CMK (cell line): ENCODE measurements around the gene MRPL9.

Source experiments
- DNase-seq: peaks from one replicate; pipeline ENCODE4 v3.0.0-alpha.2; 2010; ENCODE audit warnings: low read depth

Gene MRPL9

DNA sequence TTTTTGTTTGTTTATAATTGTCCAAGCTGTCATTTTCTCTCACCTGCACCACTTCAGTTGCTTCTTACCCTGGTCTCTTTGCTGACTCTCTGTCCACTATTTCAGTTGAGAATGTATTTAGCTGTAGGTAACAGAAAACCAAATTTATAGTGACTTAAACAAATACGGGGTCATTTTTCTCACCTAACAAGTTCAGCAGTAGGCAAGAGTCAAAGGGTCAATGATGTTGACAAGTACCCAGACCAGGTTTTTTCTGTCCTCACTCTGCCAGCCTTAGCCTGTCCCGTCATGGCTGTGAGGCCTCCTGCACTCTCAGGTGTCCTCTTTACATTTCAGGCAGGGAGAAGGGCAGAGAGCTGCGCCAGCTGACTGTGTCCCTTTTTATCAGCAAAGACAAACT is 30.2 kb downstream of the MRPL9 start:
- no peak for DNase-seq

DNA sequence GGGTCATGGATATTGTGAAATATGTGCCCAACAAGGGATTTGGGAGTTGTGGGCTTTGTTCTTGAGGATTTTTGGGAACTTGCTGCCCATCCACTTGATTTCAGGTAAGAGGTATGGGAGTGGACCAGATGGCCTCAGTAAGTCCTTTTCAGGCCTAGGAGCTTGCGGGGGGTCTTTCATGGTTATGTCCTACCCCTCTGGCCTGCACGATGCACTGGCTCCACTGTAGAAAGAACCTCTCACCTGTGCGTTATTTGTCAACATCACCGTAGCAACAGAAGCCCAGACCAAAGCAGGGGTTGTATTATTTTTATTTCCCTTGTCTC is 33.4 kb downstream of the MRPL9 start:
- DNase-seq = no peak

GRCh38 chr1:151729157-151729965 is 33.9 kb downstream of the MRPL9 start:
- no peak for DNase-seq

GRCh38 chr1:151728151-151729054 is 34.9 kb downstream of the MRPL9 start:
- DNase-seq = no peak

- no peak for DNase-seq
These were observed 39.4 kb downstream of the MRPL9 start for GRCh38 chr1:151723726-151724370.

DNA sequence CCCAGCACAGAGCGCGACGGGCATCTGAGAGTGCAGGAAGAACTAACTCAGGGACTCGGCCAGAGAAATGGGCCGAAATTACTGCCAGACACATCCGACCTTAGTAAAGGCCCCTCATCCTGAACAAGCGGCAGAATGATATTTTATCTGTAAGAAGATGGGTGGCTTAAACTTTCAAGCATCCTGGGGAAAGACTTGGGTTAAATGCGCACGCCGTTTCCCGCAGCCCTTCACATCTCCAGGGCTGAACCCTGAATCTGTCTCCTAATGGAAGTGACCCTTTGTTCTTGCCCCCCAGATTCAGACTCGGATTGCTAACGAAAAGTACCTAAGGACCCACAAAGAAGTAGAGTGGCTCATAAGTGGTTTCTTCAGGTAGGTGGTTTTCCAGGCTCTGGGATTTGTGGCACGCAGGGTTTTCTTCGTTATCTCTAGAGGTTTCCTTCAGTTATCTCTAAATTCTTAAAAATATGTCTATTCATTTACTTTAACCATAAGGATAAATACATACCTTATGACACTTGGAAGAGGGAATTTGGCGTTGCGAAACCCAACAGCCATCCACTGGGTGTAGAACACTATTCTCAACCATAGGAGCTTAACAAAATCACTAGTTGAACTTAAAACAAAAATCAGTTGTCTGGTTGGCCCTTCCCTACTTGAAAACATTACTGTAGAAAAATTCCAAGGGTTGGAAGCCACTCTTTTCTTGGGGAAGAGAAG is 41.3 kb downstream of the MRPL9 start:
- no peak for DNase-seq

- DNase-seq = no peak
These were observed 42.1 kb downstream of the MRPL9 start, which contains the start of gene RIIAD1 for GRCh38 chr1:151720974-151721787. RIIAD1 (plus strand) TSS chr1:151721522; CDS start chr1:151721537, 15 bp downstream.

DNA sequence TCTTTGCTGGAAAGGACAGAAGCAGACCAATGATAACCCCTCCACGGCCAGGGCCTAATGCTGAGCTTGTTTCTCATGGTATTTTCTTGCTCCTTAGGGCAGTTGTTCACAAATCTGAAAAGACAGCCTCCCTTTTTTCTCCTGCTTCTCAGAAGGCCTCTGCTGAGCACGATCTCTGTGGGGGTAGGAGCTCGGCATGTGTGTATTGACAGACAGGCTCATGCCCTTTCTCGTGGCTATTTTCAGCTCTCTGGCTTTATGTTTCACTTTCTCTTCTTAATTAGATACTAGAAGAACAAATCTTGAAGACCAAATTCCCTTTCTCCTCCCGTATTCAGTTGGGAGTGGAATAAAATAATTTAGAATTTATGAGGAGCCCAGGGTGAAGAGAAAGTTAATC is 42.7 kb downstream of the MRPL9 start:
- DNase-seq = no peak

- DNase-seq = no peak
These were observed 43.2 kb downstream of the MRPL9 start for GRCh38 chr1:151720125-151720524.

DNA sequence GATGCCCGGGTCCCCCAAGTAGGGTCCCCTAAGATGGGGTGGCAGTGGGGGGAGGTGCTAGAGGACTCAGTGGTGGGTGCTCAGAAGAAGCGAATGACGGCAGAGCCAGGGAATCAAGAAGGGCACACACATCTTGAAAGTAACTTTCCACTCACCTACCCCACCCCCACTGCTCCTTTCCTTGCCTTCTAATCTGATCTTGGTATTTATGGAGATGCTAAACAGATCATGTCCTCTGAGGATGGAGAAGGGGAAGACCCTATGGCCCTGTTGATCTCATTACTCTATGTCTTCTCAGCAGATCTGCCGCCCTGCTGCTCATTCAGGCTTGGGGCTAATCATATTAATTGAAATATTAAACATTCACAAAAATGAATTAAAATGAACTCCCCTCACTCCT is 44.6 kb downstream of the MRPL9 start:
- DNase-seq = no peak

- DNase-seq = no peak
These were observed 45.3 kb downstream of the MRPL9 start for GRCh38 chr1:151718011-151718431.

GRCh38 chr1:151716771-151717631 is 46.3 kb downstream of the MRPL9 start, which contains the start of gene CELF3:
CELF3 (minus strand) TSS chr1:151716803; CDS start chr1:151716020, 783 bp downstream.
- no peak for DNase-seq

DNA sequence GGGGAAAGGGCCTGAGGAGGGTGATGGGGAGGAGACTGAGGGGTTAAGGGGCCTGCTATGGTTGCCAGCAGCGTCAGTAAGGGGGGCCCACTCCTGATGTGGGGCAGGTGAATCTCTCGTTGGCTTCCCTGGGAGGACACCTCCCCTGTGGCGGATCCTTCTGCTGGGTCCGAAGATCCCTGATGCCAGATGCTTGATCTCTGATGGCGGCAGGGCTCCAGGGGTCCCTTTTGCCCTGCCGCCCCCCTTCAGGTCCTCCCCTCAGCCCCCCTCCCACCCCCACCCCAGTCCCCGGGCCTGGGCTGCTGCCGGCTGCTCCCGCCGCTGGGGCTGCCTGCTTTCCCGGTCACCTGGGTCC is 46.9 kb downstream of the MRPL9 start:
- no peak for DNase-seq

DNA sequence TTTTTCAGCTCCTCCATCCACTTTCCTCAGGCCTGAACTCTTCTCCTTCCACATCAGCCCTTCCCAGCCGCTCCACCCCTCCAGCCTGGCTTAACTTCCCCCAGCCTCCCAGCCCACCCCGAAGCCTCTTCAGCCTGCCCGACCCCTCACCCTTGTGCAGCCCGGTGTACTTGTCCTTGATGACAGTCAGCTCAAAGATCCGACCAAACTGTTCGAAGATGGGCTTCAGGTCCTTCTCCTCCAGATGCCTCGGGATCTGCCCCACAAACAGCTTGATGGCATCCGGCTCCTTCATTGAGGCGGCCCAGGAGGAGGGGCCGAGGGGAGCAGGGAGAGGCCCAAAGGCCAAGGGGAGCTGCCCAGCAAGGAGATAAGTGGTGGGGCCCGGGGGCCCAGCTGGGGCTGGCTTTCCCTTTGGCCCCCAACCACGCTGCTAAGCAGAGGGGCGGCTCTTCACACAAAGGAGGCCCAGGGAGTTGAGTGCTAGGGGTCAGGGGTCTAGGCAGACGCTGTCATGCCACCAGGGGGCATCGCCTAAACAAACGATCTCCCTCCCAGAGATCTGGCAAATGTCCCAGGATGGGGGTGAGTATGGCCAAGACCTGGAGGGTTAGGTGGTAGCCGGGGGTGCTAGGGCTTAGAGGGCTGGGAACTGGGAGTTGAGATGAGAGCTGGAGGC is 47.4 kb downstream of the MRPL9 start:
- DNase-seq = no peak

DNA sequence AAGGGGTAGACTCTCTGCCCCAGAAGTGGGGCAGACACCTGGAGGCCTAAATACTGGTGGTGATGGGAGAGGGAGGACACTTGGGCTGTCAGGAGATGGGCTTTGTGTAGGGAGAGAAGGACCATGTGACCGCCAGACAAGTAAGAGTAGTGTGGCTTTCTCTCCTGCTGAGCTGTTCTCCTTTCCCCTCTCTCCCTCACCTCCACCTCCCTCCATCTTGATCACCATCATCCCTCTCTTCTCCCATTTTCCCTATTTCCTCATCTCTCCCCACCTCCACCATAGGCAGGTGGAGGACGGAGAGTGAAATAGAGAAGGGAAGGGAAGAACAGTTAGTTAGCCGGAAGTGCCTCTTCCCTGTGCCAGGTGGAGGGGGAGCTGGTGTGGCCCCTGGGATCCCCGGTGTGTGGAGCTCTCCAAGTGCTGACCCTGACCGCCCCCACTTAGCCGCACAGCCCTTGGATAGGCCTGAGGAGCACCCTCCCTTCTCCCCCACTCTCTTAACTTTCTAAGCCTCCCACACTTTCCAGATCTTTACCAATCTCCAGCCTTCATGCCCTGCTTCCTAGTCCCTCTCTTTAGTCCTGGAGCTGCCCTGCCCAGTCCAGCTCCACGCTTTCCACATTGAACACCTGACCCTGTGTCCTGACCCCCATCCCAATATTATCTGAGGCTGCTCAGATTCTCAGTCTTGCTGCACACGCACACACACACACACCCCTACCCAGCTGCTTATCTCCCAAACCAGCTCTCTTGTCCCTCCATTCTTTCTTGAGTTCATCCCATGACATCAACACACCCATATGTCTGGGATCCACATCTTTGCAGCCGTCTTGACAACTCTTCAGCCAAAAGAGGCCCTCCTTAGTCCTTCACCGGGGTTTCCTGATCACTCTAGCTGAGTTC is 48.2 kb downstream of the MRPL9 start:
- no peak for DNase-seq

- DNase-seq = no peak
These were observed 49.4 kb downstream of the MRPL9 start for GRCh38 chr1:151713874-151714273.

- DNase-seq = no peak
These were observed 50.3 kb downstream of the MRPL9 start for GRCh38 chr1:151713044-151713443.

DNA sequence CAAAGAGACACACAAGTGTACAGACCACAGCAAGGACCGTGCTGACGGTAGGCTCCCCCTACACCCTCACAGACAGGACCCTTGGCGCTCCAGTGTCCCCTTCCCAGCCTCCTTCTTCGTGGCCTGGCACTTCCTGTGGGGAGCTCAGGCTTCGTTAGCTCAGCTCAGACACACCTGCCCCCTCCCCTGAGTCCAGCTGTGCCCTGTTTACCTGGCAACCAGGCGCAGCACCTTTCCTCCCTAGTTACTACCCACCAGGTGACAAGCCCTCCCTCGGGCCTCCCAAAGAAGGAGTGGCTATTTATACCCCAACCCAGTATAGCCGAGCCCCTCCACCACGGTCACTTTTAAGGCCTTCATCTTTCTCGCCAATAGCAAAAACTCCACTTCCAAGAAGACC is 51.3 kb downstream of the MRPL9 start:
- DNase-seq = no peak
